Stimulated activated naive CD8-positive, alpha-beta T cell treated with anti-CD3 and anti-CD28 coated beads, Interleukin-15, amount 100 ng/mL, for 72 hours (primary cell): ENCODE measurements around the gene SBF1.

Experiments
- ATAC-seq: fragments of 150-1000 bp; cut with Tn5 transposase; 2 replicates; pipeline ENCODE4 v1.10.0; 2021; ENCODE audit warnings: mild to moderate bottlenecking, moderate library complexity
- DNase-seq, 2 donors: peaks; one replicate each; pipeline ENCODE4 v3.0.0; 2021 to 2022
- H3K27ac Mint-ChIP-seq, 2 donors: one replicate each; pipeline ENCODE4 v1.8.0; 2022; ENCODE audit warnings: mild to moderate bottlenecking in 2 of 2, mixed read lengths in 2 of 2, moderate library complexity in 2 of 2
- H3K27me3 Mint-ChIP-seq: one replicate; pipeline ENCODE4 v1.8.0; 2022; ENCODE audit warnings: mixed read lengths
- H3K4me1 Mint-ChIP-seq: one replicate; pipeline ENCODE4 v1.8.0; 2022; ENCODE audit warnings: mild to moderate bottlenecking, mixed read lengths
- H3K4me3 Mint-ChIP-seq, 2 donors: one replicate each; pipeline ENCODE4 v1.8.0; 2022; ENCODE audit warnings: mild to moderate bottlenecking in 2 of 2, mixed read lengths in 2 of 2, moderate library complexity in 1 of 2
- H3K9me3 Mint-ChIP-seq, 2 donors: one replicate each; pipeline ENCODE4 v1.8.0; 2022; ENCODE audit warnings: mixed read lengths in 2 of 2

Gene SBF1

DNA sequence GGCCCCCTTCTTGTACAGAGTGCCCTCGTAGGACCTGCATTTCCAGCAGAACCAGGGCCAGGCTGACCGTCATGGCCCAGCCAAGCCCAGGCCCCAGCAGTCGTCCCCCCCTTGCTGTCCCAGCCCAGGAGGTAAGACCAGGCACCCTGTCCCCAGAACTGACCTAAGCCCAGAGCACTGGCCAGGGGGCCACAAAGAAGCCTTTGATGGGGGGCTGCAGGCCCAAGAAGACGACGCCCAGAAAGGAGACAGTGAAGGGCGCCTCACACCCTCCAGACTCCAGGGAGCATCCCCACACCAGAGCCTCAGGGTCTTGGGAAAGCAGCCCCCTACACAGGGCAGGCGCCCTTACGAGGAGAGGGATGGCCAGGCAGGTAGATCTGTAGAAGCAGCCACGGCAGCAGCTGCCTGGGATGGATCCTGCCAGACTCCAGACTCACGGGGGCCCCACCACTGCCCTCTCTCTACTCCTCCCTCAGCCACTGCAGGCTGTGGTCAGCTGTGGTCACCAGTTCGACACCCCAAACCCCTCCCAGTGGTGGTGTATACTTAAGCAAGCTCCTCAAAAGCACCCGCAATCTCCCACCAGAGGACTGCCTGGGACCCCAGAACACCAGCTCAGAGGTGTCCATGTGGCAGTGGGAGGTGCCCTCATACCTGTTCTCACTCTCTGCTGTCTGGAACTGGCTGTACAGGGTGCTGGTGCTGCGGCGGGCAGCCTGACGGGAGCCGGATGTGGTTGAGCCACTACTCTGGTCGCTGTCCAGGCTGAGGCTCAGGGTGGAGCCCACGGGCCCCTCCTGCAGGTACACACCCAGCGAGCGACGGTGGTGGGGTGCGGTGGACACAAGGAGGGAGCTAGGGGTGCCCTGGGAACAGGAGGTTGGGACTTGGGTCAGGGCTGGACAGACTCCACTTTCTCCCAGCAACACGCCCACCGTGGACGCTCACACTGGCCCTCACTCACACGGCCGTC lies 27.0 kb downstream of the SBF1 start:
- peaks cover 58% of the 10 kb centered on the region for H3K4me1 Mint-ChIP-seq
- no peaks in the 10 kb centered on the region for H3K27me3 Mint-ChIP-seq
- ATAC-seq (no peak), DNase-seq (no peak)
- H3K27ac Mint-ChIP-seq, result peak overlapping the region; percentile 78 to 83
- no peaks in the 10 kb centered on the region for H3K9me3 Mint-ChIP-seq
- H3K4me3 Mint-ChIP-seq, result no peak overlapping the region

DNA sequence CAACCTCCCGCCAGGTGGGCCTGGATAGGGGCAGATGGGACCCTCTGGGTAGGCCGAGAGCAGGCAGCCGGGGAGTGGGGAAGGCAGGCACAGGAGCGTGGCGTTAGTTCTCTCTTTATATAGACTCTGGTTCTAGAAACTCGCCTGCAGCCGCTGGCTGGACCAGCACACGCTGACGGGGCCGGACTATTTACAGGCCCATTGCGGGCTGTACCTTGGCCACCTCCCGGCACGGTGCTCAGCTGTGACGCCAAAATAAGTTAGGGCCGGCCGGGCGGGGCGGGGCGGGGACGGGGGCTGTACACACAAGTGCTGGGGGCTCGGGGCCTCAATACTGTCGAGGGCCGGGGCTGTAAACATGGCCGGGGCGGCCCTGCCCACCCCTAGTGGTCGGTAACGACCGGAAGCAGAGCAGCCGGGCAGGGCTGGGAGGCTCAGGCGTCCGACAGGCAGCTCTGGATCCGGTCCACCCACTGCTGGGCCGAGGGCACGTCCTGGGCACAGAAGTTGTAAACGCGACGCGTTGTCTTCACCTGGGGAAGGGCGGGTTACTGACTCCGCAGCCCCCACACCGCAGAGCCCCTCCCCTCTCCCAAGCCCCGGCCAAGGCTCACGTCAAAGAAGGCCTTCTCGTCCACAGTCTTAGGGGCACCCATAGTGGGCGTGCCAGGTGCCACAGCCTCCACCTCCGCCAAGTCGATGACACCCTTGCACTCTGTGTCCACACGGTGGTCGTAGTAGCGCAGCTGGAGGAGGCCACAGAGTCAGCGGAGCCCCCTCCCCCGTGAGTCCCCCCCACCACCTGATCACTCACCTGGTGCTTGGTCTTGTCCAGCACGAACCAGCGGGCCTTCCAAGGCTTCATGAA lies 27.9 kb downstream of the SBF1 start:
- DNase-seq, result no peak
- H3K9me3 Mint-ChIP-seq, result no peaks in the 10 kb centered on the region
- no peaks in the 10 kb centered on the region for H3K27me3 Mint-ChIP-seq
- no peak for ATAC-seq
- H3K4me3 Mint-ChIP-seq, result no peak overlapping the region
- peak overlapping the region in 1 of 2 donors; percentile 25 for H3K27ac Mint-ChIP-seq
- H3K4me1 Mint-ChIP-seq, result peaks cover 60% of the 10 kb centered on the region

DNA sequence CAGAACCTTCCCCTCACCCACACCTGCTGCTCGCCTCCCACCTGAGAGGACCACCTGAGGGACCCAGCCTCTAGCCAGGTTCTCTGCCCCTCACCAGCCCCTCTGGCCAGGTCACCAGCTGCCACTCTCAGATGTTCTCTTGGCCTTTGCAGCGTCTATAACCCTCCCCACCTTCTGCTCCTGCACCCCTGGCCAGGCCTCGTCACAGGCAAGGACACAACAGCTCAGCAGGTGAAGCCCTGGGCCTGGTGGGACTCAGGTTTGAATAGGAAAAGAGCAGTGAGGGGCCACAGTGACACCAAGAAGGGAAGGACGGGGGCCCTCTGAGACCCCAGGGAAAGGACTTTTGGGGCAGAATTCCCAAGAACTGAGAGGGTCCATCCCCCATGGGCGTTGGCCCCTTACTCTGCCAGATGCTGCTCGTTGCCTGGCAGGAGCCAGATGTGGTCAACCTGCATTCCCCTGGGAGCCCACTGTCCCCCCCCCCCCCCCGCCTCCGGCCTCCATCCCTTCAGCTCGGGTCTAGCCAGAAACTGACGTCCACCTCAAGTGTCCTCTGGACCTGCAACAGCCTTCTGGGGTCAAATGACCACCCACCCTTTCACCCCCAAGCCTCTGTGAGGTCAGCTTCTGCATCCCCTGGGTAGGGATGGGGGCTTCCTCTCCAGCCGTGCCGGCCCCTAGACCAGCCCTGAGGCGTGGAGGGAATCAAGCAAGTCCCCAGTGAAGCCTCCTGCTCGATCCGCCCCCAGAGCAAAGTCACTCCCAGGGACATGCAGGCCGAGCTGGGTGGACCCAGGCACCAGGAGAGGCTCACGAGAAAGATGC lies 28.7 kb downstream of the SBF1 start:
- DNase-seq (no peak), ATAC-seq (no peak)
- Mint-ChIP-seq H3K4me1 (peaks cover 68% of the 10 kb centered on the region), H3K9me3 (no peaks in the 10 kb centered on the region), H3K27me3 (no peaks in the 10 kb centered on the region), H3K4me3 (peak overlapping the region in 1 of 2 donors; percentile 74), H3K27ac (peak overlapping the region; percentile 77 to 97)

DNA sequence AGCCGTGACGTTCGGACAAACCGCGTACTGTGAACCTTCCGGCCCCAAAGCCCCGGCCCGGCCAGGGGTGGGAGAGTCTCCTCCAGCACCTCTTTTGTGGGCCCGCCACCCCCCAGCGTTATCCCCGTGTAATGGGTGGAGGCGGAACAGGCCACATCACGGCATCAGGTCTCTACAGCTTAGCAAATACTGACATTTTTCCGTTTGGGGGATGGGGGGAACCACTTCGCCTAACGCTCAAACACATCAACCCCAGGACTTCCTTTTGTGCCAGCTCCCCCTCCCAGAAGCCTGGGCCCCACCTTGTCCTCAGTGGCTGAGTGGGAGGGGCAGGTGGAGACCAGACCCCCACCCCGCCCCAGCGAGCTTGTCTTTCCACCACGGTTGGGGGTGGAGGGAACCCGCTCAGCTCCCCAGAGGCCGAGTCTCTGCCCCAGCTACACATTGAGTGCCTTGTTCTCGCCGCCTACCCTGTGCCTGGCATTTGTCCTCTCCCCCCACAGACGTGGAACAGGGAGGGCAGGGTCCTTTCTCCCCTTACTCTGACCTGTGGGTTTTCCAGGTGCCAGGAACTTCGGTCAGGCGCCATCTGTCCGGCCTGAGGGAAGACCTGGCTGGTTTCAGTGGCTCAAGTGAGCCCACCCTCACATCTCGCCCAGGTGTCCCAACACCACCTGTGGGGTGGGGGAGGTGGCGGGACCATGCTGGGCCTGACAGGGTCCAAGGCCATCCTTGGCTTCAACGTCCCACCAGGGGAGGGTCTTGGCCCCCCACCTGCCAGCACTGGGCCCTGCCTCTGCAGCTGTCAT lies 29.6 kb downstream of the SBF1 start:
- Mint-ChIP-seq H3K27me3 (no peaks in the 10 kb centered on the region), H3K9me3 (no peaks in the 10 kb centered on the region), H3K27ac (peak overlapping the region; percentile 77 to 97), H3K4me3 (peak overlapping the region; percentile 11 to 74), H3K4me1 (peaks cover 71% of the 10 kb centered on the region)
- ATAC-seq (peak; percentile 47), DNase-seq (peak; percentile 41 to 44)

DNA sequence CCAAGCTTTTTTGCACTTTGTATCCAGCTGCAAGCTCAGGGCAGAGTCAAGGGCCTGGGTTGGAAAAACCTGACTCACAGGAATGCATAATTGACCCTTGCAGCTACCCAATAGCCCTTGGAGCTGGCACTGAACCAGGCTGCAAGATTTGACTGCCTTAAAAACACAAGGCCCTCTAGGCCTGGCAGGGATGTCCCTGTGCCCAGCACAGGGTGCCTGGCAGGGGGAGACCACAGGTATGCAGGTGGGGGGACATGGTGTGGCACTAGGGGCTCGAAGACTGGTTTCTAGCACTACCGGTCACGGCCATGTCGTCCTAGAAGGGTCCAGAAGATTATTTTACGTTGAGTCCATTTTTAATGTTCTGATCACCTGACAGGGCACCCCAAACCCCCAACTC lies 30.2 kb downstream of the SBF1 start:
- no peak for ATAC-seq
- DNase-seq, result no peak
- Mint-ChIP-seq H3K27me3 (no peaks in the 10 kb centered on the region), H3K27ac (peak overlapping the region; percentile 77 to 97), H3K4me3 (no peak overlapping the region), H3K4me1 (peaks cover 73% of the 10 kb centered on the region), H3K9me3 (no peaks in the 10 kb centered on the region)

DNA sequence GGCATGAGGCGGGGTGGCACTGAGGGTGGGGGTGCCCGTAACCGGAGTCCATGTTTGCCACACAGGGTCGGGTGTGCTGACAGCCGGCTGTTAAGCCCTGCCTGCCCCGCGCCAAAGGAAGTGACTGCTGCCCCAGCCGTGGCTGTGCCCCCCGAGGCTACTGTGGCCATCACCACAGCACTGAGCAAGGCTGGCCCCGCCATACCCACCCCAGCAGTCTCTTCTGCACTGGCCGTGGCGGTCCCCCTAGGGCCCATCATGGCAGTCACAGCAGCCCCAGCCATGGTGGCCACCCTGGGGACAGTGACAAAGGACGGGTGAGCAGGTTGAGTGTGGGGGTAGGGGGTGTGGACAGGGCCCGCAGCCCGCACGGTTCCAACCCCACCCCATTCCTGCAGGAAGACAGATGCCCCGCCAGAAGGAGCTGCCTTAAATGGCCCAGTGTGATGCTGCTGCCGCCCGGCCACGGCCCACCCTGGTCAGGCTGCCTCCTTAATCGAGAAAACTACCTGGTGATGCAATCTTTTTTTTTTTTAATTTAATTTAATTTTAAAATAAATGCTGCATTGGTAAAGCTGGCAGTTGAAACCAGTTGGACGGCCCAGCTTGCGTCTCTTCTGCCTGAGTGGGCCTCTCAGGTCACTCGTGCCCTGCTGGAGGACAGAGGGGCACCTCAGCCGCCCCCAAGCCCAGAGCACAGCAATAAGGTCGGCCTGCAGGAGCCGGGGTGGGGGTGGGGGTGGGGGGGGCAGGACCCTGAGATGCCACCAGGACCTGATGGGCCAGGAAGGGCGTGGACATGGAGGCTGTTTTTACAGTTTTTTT lies 30.8 kb downstream of the SBF1 start:
- Mint-ChIP-seq H3K27me3 (no peaks in the 10 kb centered on the region), H3K4me3 (no peak overlapping the region), H3K4me1 (peaks cover 70% of the 10 kb centered on the region), H3K9me3 (no peaks in the 10 kb centered on the region), H3K27ac (peak overlapping the region in 1 of 2 donors; percentile 97)
- ATAC-seq, result no peak
- DNase-seq, result no peak

DNA sequence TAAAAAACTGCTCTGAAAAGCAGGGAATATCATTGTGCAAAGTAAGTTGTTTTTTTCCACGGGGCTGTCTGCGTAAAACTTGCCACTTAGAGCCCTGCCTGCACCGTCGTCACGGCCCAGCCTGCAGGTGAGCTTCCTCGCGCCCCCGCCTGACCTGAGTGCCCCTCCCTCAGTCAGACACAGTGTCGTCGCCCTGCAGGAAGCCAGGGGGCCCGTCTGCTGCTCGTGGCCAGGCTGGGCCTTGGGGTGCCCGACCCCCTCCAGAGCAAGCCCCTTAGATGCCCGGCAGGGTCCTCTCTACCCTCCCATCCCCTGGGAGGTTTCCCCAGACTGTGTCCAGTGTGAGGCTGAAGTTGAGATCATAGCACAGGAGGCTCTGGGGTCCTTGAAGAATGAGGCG lies 31.6 kb downstream of the SBF1 start:
- Mint-ChIP-seq H3K27me3 (no peaks in the 10 kb centered on the region), H3K4me3 (peak overlapping the region in 1 of 2 donors; percentile 52), H3K4me1 (peaks cover 63% of the 10 kb centered on the region), H3K9me3 (no peaks in the 10 kb centered on the region), H3K27ac (peak overlapping the region; percentile 60 to 97)
- DNase-seq (no peak), ATAC-seq (no peak)

DNA sequence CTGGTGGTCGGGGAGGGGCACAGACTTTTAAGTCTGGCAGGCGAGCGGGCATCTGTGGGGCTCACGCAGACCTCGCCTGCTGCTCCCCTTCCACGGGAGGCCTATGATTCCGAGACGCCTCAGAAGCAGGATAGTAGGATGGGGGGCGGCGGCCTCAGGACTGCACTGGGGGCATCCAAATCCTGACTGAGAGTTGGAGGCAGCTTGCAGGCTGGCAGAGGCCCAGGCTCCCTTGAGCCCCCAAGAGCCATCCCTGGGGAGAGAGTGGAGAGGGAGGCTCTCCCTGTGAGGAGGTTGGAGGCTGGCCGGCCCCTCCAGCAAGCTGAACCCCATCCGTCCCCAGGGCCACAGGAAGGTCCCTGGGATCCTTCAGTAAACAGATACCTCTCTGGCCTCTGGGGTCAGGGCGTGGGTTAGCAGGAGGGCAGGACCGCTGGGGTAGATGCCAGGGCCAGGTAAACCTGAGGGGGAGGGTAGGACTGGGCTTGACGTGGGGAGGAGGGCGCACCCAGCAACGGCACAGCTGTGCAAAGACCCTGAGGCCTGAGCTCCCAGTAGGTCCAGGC lies 33.3 kb downstream of the SBF1 start:
- Mint-ChIP-seq H3K4me3 (no peak overlapping the region), H3K27ac (peak overlapping the region; percentile 61 to 95)

DNA sequence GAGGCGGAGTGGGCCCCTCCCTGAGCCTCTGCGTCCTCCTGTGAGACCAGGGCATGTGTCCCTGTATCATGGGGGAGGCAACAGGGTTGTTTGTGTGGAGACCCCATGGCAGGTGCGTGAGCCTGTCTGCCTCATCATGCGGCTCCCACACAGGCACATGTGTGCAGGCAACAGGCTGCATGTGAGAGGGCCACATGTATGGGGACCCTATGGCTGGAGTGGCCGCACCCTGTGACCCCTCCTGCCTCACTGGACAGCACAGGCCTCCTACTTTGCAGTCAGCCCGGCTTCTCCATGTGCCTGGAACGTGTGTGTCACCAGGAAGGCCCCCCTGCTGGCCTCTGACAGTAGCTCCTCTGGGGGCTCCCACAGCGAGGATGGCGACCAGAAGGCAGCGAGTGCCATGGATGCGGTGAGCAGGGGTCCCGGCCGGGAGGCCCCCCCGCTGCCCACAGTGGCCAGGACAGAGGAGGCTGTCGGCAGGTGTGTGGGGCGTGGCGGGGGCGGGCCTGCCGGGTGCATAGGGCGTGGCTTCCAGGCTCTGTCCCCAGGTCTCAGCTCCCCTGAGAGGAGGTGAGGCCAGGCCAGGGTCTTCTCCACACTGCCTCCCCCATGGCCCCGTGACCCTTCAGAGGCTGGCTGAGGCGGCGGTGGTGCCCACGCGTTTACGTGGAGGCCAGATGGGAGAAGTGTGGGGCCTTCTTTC lies 34.1 kb downstream of the SBF1 start:
- Mint-ChIP-seq H3K27me3 (no peaks in the 10 kb centered on the region), H3K4me3 (no peak overlapping the region), H3K4me1 (peaks cover 49% of the 10 kb centered on the region), H3K27ac (peak overlapping the region; percentile 33 to 95), H3K9me3 (no peaks in the 10 kb centered on the region)
- DNase-seq (no peak), ATAC-seq (no peak)

More for the DNA sequence above, 33.3 kb downstream of the SBF1 start:
- Mint-ChIP-seq H3K27me3 (no peaks in the 10 kb centered on the region), H3K9me3 (no peaks in the 10 kb centered on the region), H3K4me1 (peaks cover 58% of the 10 kb centered on the region)
- ATAC-seq, result peak; percentile 5
- no peak for DNase-seq

DNA sequence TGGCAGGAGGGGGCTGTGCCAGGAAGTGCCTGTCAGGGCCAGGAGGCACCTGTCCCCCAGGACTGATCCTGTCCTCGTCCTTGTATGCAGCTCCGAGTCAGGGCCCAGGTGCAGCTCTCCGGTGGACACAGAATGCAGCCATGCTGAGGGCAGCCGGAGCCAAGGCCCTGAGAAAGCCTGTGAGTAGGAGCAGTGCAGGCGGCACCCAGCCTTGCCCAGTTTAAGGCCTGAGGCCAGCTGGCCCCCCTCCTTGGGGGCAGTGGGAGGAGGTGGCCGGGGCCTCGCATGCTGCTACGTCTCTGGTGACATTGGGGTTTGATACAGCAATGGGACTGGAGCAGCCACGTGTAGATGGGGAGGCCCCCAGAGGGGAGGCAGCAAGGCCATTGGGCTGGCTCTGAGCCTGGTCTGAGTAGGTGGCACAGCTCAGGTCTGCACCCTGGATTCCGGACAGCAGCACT lies 34.9 kb downstream of the SBF1 start:
- Mint-ChIP-seq H3K9me3 (no peaks in the 10 kb centered on the region), H3K27me3 (no peaks in the 10 kb centered on the region), H3K27ac (peak overlapping the region; percentile 25 to 86)

DNA sequence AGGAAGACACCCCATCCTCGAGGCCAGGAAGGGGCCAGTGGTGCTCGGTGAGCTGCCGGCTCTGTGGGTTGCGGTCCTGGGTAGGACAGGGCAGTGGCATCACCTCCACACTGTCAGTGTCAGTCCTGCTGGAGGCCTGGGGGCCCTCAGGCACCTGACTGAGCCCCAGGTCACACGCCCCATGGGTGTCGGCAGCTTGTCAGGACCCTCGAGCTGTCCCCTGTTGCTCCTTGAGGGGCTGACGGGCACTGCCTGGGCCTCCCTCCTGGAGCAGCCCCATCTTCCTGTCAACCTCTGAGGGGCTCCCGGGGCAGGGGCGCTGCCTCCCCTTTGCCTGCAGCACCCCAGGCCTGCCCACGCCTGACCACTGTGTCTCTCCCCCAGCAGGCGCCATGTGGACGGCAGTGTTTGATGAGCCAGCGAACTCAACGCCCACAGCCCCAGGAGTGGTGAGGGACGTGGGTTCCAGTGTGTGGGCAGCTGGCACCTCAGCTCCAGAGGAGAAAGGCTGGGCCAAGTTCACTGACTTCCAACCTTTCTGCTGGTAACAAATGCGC lies 35.4 kb downstream of the SBF1 start:
- Mint-ChIP-seq H3K27me3 (no peaks in the 10 kb centered on the region), H3K9me3 (no peaks in the 10 kb centered on the region), H3K4me3 (no peak overlapping the region), H3K27ac (peak overlapping the region in 1 of 2 donors; percentile 86), H3K4me1 (peaks cover 37% of the 10 kb centered on the region)
- DNase-seq (no peak), ATAC-seq (no peak)

More for the DNA sequence above, 34.9 kb downstream of the SBF1 start:
- ATAC-seq, result no peak
- Mint-ChIP-seq H3K4me1 (peaks cover 41% of the 10 kb centered on the region), H3K4me3 (peak overlapping the region in 1 of 2 donors; percentile 26)
- no peak for DNase-seq

DNA sequence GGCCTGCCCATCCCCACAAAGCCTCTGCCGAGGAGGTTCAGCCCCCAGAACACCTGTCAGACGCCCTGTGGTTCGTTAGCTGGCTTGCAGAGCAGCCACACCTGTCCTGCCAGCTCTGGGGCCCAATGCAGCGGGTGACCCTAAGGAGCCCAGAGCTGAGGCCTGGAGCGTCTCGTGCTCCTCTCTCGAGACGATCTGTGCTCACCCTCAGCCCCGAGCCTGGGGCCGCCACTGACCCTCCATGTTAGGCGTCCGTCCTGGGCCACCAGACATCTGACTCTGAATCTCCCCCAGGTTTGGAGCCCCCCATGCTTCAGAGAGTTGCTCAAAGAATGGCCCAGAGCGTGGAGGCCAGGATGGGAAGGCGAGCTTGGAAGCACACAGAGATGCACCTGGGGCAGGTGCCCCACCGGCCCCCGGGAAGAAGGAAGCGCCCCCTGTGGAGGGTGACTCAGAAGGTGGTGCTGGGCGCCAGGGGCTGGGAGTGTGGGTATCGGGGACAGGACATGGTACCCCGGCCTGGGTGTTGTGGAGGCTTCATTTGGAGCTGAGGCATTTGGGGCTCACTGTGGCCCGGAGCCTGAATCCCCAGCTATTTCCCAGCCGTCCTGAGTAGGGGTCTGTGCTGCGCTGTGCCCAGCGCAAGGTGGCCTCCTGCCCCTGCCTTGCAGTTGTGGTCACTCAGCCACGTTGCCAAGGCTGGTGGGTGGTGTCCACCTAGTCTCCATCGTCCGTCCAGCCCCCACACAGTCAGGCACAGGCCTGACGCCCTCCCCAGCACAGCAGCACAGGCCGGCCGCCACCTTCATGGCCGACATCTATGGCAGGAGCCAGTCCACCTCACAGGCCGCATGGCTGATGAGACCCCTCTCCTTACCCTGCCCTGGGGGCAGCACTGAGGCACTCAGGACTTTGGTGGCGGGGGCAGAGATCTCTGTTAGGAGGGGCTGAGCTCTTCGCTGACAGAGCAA lies 36.2 kb downstream of the SBF1 start:
- DNase-seq (no peak), ATAC-seq (no peak)
- Mint-ChIP-seq H3K9me3 (no peaks in the 10 kb centered on the region), H3K4me3 (no peak overlapping the region), H3K27ac (peak overlapping the region in 1 of 2 donors; percentile 76), H3K4me1 (peaks cover 32% of the 10 kb centered on the region), H3K27me3 (no peaks in the 10 kb centered on the region)
